GM12878 (cell line): ENCODE measurements around the gene EEPD1. TPM values are rescaled to one million over a fixed set of nuclear protein-coding genes. Genes with fewer than 3 reads are reported as not detected.

Source experiments
- ATAC-seq: fragments of 200-7000 bp; cut with Tn5 transposase; 3 replicates; pipeline ENCODE4 v1.9.1; 2020; ENCODE audit warnings: mild to moderate bottlenecking, moderate library complexity
- BruUV-seq: library from RNA; stranded (reverse); fragments of 400-500 nt; replicated peaks from 2 replicates; lab custom pipeline; 2021; lab: Mats Ljungman, UMichigan
- CTCF ChIA-PET: fragments of 300-600 bp; sonication (Branson Sonifier 250); formaldehyde crosslinking; extraction: SDS; loops from one replicate; lab custom pipeline; 2021; ENCODE audit warnings: inconsistent platforms; lab: Yijun Ruan, JAX
- POLR2A ChIA-PET: fragments of 350-600 bp; formaldehyde crosslinking; extraction: SDS; loops from one replicate; lab custom pipeline; 2021; ENCODE audit warnings: inconsistent platforms; lab: Charles Lee
- RAD21 ChIA-PET: fragments of 300-600 bp; sonication (Branson Sonifier 250); formaldehyde crosslinking; loops from one replicate; lab custom pipeline; 2023; ENCODE audit warnings: antibody characterized with exemption; ENCODE audit not compliant: unreplicated experiment; lab: Charles Lee
- SMC1A ChIA-PET: fragments of 300-600 bp; sonication (Branson Sonifier 250); formaldehyde crosslinking; loops from one replicate; lab custom pipeline; 2023; ENCODE audit not compliant: unreplicated experiment, uncharacterized antibody; lab: Charles Lee
- DNase-seq: peaks from one replicate; pipeline ENCODE4 v3.0.0-alpha.2; 2011; ENCODE audit warnings: low read depth, low spot score
- FAIRE-seq: peaks from 3 replicates; lab custom pipeline; 2011; peaks lifted over from hg19 to GRCh38; lab: Jason Lieb, UNC
- H2AFZ ChIP-seq: 2 replicates; pipeline ENCODE4 v1.6.0; 2011; ENCODE audit warnings: low read depth, low read length, control low read depth; ENCODE audit not compliant: control insufficient read depth
- H3K27ac ChIP-seq: 2 replicates; pipeline ENCODE4 v1.5.1; 2011; ENCODE audit warnings: control low read depth; ENCODE audit not compliant: control insufficient read depth, insufficient read depth
- H3K27me3 ChIP-seq, 2 experiments: replicated peaks in 1 of 2; 2 replicates each; pipeline versions ENCODE4 v1.6.0 to v1.6.1; 2011; ENCODE audit warnings: low read length in 1 of 2; ENCODE audit not compliant: control insufficient read depth in 2 of 2, insufficient read depth in 2 of 2
- H3K36me3 ChIP-seq, 2 experiments: 2 replicates each; pipeline ENCODE4 v1.5.1; 2011; ENCODE audit warnings: low read length in 1 of 2; ENCODE audit not compliant: control insufficient read depth in 2 of 2, insufficient read depth in 2 of 2
- H3K4me1 ChIP-seq: 2 replicates; pipeline ENCODE4 v1.6.1; 2011; ENCODE audit warnings: mild to moderate bottlenecking, low read length, moderate library complexity, mixed read lengths; ENCODE audit not compliant: control insufficient read depth, insufficient read depth
- H3K4me2 ChIP-seq: 2 replicates; pipeline ENCODE4 v1.6.0; 2011; ENCODE audit warnings: control low read depth; ENCODE audit not compliant: control insufficient read depth, insufficient read depth
- H3K4me3 ChIP-seq: fragments of 200-600 bp; sonication (generic); 2 replicates; pipeline ENCODE4 v1.5.1; 2016
- H3K79me2 ChIP-seq: 2 replicates; pipeline ENCODE4 v1.6.0; 2011; ENCODE audit warnings: low read length; ENCODE audit not compliant: control insufficient read depth, insufficient read depth
- H3K9ac ChIP-seq: 2 replicates; pipeline ENCODE4 v1.8.0; 2011; ENCODE audit warnings: low read length, control low read depth, mixed read lengths; ENCODE audit not compliant: control insufficient read depth, insufficient read depth
- H3K9me3 ChIP-seq: replicated peaks from 3 replicates; pipeline ENCODE4 v1.5.1; 2011; ENCODE audit warnings: mild to moderate bottlenecking, low read length; ENCODE audit not compliant: control insufficient read depth, insufficient read depth
- H4K20me1 ChIP-seq: 2 replicates; pipeline ENCODE4 v1.6.0; 2011; ENCODE audit not compliant: control insufficient read depth, insufficient read depth
- ATF7 ChIP-seq: fragments of 450-650 bp; IDR thresholded peaks from 2 replicates; pipeline ENCODE4 v1.6.1; 2016; ENCODE audit warnings: low read depth, mild to moderate bottlenecking
- CBX3 ChIP-seq: fragments of 200-600 bp; sonication (generic); IDR thresholded peaks from 2 replicates; pipeline ENCODE4 v1.6.1; 2016; ENCODE audit warnings: low read depth, borderline replicate concordance
- CHD4 ChIP-seq: fragments of 200-600 bp; sonication (generic); IDR thresholded peaks from 2 replicates; pipeline ENCODE4 v1.6.1; 2016; ENCODE audit warnings: mild to moderate bottlenecking
- CREM ChIP-seq: IDR thresholded peaks from 2 replicates; pipeline ENCODE4 v1.6.1; 2014; ENCODE audit warnings: antibody characterized with exemption, low read depth
- IKZF1 ChIP-seq: fragments of 450-650 bp; conservative IDR thresholded peaks from 2 replicates; pipeline ENCODE4 v1.6.1; 2017; ENCODE audit warnings: antibody characterized with exemption, mild to moderate bottlenecking
- IKZF2 ChIP-seq, 2 experiments: fragments of 450-650 bp; IDR thresholded peaks; 2 replicates each; pipeline ENCODE4 v1.6.1; 2017; ENCODE audit warnings: mild to moderate bottlenecking in 2 of 2, moderate library complexity in 2 of 2
- JUND ChIP-seq: IDR thresholded peaks from 2 replicates; pipeline ENCODE4 v1.6.1; 2012; ENCODE audit warnings: low read depth, mild to moderate bottlenecking, low read length, improper control_type of control experiment, moderate library complexity
- MYC ChIP-seq: IDR thresholded peaks from 2 replicates; pipeline ENCODE4 v1.6.1; 2011; ENCODE audit warnings: mild to moderate bottlenecking, low read length, moderate library complexity, inconsistent platforms; ENCODE audit not compliant: insufficient read depth, insufficient replicate concordance, insufficient read length, severe bottlenecking
- NFYA ChIP-seq: IDR thresholded peaks from 2 replicates; pipeline ENCODE4 v1.6.1; 2011; ENCODE audit warnings: low read depth, mild to moderate bottlenecking, low read length, improper control_type of control experiment, borderline replicate concordance
- RELB ChIP-seq: fragments of 450-650 bp; IDR thresholded peaks from 2 replicates; pipeline ENCODE4 v1.6.1; 2017; ENCODE audit warnings: low read depth, mild to moderate bottlenecking, moderate library complexity
- SMC3 ChIP-seq: IDR thresholded peaks from 2 replicates; pipeline ENCODE4 v1.6.1; 2011; ENCODE audit warnings: low read length, improper control_type of control experiment, borderline replicate concordance
- SPI1 ChIP-seq: IDR thresholded peaks from 2 replicates; pipeline ENCODE4 v1.6.1; 2011; ENCODE audit warnings: low read depth, mild to moderate bottlenecking, low read length, moderate library complexity, borderline replicate concordance; ENCODE audit not compliant: insufficient read depth
- SUZ12 ChIP-seq: fragments of 200-600 bp; sonication (generic); IDR thresholded peaks from one replicate; pipeline ENCODE4 v1.6.1; 2018; ENCODE audit warnings: antibody characterized with exemption, mild to moderate bottlenecking; ENCODE audit not compliant: unreplicated experiment
- TAF1 ChIP-seq: IDR thresholded peaks from 2 replicates; pipeline ENCODE4 v1.6.1; 2011; ENCODE audit warnings: mild to moderate bottlenecking, low read depth, low read length, borderline replicate concordance
- ZNF24 ChIP-seq: fragments of 450-650 bp; IDR thresholded peaks from 2 replicates; pipeline ENCODE4 v1.6.1; 2017; ENCODE audit warnings: antibody characterized with exemption, mild to moderate bottlenecking
- WGBS: methylation state at CpG from one replicate; pipeline ENCODE4 v1.1.6; 2016; ENCODE audit warnings: low lambda C conversion rate; ENCODE audit not compliant: insufficient replicate concordance, insufficient coverage; ENCODE audit errors: missing lambda C conversion rate; 5-methylcytosine and 5-hydroxymethylcytosine counted together
- in situ Hi-C: fragments of 300-500 bp; cut with MboI; formaldehyde crosslinking; loops from 9 replicates; pipeline ENCODE4 v1.14.3; 2018; ENCODE audit warnings: mixed read lengths
- intact Hi-C: fragments of 100-400 bp; cut with micrococcal nuclease; formaldehyde crosslinking; loops from one replicate; pipeline ENCODE4 v1.14.2; 2022; ENCODE audit not compliant: unreplicated experiment
- polyA plus RNA-seq, 11 experiments: library from polyadenylated mRNA; depleted of rRNA in 4 of 11; unstranded in 6 of 11; stranded (reverse) in 5 of 11; fragments of >200 nt; fragmentation: Nextera tagmentation in 4 of 11; fragmentation: Illumina TruSeq in 1 of 11; extraction: Ambion mirVana in 4 of 11; extraction: Trizol in 1 of 11; gene quantifications; 1 replicate in 1 of 11; 2 replicates in 10 of 11; pipeline versions ENCODE4 v1.2.1 to v1.2.3, GENCODE V29; 2011 to 2016; ENCODE audit warnings: inconsistent platforms in 2 of 11, missing spikeins in 2 of 11, low read depth in 1 of 11
- total RNA-seq, 4 experiments: library from RNA; depleted of rRNA in 3 of 4; stranded (reverse); fragments of >200 nt in 3 of 4; fragmentation: Illumina TruSeq in 1 of 4; extraction: Trizol in 1 of 4; gene quantifications; 2 replicates each; pipeline versions ENCODE4 v1.2.1 to v1.2.3, GENCODE V29; 2013 to 2021
- TF ChIP-seq, protein P1 (sequence below): fragments of 450-650 bp; IDR thresholded peaks from 2 replicates; pipeline ENCODE4 v1.6.1; 2017; ENCODE audit warnings: mild to moderate bottlenecking

EEPD1 gene
- total and polyA plus RNA-seq, 10 of the 15 experiments (the other 5 are each of a cell fraction or from before 2014, with no cell fraction given) = 0.24 to 2.8 (median 0.86) TPM; not detected in 1

DNA sequence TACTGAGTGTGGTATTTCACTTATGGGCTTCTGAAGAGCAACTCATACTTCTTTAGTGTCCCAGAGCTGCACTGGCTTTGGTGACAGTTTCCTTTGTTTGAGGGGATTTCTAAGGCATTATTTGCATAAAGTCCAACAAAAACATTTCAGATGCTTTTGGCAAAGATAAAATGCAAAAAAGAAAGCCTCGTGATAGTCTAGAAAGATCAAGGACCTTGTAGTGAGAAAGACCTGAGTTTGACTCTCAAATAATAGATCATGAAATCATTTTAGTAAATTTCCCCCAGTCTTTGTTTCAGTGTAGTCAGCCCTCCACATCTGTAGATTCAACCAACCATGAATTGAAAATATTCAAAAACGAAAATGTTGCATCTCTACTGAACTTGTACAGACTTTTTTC, 107.4 kb downstream of the EEPD1 start (continued):
- 0 out of 2 replicates have a peak, but pooled peaks have one; percentile 22 for TF ChIP-seq ATF7
- no peak for TF ChIP-seq JUND
- TF ChIP-seq RELB = 0 out of 2 replicates have a peak, but pooled peaks have one; percentile 31
- peak; percentile 78; the same call in 1 of the 2 replicates for TF ChIP-seq ZNF24

GRCh38 chr7:36261019-36261754, 108.1 kb downstream of the EEPD1 start:
- H3K4me1 ChIP-seq = peaks cover 22% of the 10 kb centered on the region
- DNase-seq (no peak), FAIRE-seq (no peak), ATAC-seq (peak; percentile 72)
- no peaks in the 10 kb centered on the region for H3K79me2 ChIP-seq
- no peak overlapping the region for H3K4me3 ChIP-seq
- SMC1A ChIA-PET = interaction anchor here (1.2 to 8.7 kb wide), 5 partner anchors 15 to 71 kb away, joined by 3 to 92 read pairs (median 11); no protein-coding TSS in a partner anchor
- intact Hi-C loops (loop anchor here (2.0 to 5.0 kb wide), 2 partner anchors 22 to 69 kb away; no protein-coding TSS in a partner anchor), in situ Hi-C loops (no loop called here)
- H3K9me3 ChIP-seq = no peaks in the 10 kb centered on the region
- H3K4me2 ChIP-seq = peak overlapping the region; percentile 30
- no peaks in the 10 kb centered on the region for H3K27me3 ChIP-seq
- POLR2A ChIA-PET = no interaction called here
- CTCF ChIA-PET = interaction anchor here (2.2 kb wide), 1 partner anchor 27 kb away, joined by 8 read pairs; no protein-coding TSS in a partner anchor
- RAD21 ChIA-PET = interaction anchor here (1.7 kb wide), 1 partner anchor 29 kb away, joined by 4 read pairs; no protein-coding TSS in a partner anchor
- no peak overlapping the region for H2AFZ ChIP-seq
- H3K9ac ChIP-seq = no peak overlapping the region
- no peaks in the 10 kb centered on the region for H3K36me3 ChIP-seq
- 43% methylated on average over 2 of the region's 2 CpGs for WGBS
- no peak overlapping the region; the same call in 1 of the 2 replicates for H3K27ac ChIP-seq
- H4K20me1 ChIP-seq = no peaks in the 10 kb centered on the region
- no TSS peak for BruUV-seq
- no peak for TF ChIP-seq SMC3
- no peak for TF ChIP-seq CBX3
- TF ChIP-seq CHD4 = no peak
- TF ChIP-seq TAF1 = no peak
- peak; percentile 14; the same call in 1 of the 2 replicates for TF ChIP-seq SPI1
- TF ChIP-seq IKZF1 = peak; percentile 20; the same call in 1 of the 2 replicates
- peak; percentile 31 to 33; a peak in 2 of 4 replicates for TF ChIP-seq IKZF2 (IDR thresholded peaks at IDR 0.05)
- peak; percentile 42; the same call in 1 of the 2 replicates for TF ChIP-seq RELB
- TF ChIP-seq SUZ12 = no peak
- no peak for TF ChIP-seq MYC
- TF ChIP-seq, protein P1, sequence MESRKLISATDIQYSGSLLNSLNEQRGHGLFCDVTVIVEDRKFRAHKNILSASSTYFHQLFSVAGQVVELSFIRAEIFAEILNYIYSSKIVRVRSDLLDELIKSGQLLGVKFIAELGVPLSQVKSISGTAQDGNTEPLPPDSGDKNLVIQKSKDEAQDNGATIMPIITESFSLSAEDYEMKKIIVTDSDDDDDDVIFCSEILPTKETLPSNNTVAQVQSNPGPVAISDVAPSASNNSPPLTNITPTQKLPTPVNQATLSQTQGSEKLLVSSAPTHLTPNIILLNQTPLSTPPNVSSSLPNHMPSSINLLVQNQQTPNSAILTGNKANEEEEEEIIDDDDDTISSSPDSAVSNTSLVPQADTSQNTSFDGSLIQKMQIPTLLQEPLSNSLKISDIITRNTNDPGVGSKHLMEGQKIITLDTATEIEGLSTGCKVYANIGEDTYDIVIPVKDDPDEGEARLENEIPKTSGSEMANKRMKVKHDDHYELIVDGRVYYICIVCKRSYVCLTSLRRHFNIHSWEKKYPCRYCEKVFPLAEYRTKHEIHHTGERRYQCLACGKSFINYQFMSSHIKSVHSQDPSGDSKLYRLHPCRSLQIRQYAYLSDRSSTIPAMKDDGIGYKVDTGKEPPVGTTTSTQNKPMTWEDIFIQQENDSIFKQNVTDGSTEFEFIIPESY = no peak
- peak; percentile 64; the same call in 1 of the 2 replicates for TF ChIP-seq CREM
- TF ChIP-seq NFYA = no peak
